GM18867 (cell line): ENCODE data around the gene POLDIP2.

ENCODE experiments used
- ATAC-seq: cut with Tn5 transposase; IDR thresholded peaks from one replicate; pipeline ENCODE4 v1.9.1; 2021; ENCODE audit warnings: mild to moderate bottlenecking, moderate library complexity; ENCODE audit not compliant: unreplicated experiment

Gene POLDIP2

GRCh38 chr17:28357061-28357900, at the start of gene POLDIP2:
Gene POLDIP2, minus strand, starts transcription at chr17:28357527. Its CDS starts 79 bp downstream, at chr17:28357448.
- peak; percentile 96 for ATAC-seq

GRCh38 chr17:28406473-28406814, 49.1 kb upstream of the POLDIP2 start:
- no peak for ATAC-seq

GRCh38 chr17:28405632-28406472, 48.5 kb upstream of the POLDIP2 start, which contains the start of gene SLC46A1:
Gene SLC46A1, minus strand, starts transcription at chr17:28406212. Its CDS starts 98 bp downstream, at chr17:28406114.
- peak; percentile 74 for ATAC-seq

GRCh38 chr17:28404812-28405570, 47.7 kb upstream of the POLDIP2 start:
- no peak for ATAC-seq

- ATAC-seq, result no peak
These were observed 47.1 kb upstream of the POLDIP2 start for GRCh38 chr17:28404461-28404811.

- ATAC-seq, result no peak
These were observed 46.7 kb upstream of the POLDIP2 start for GRCh38 chr17:28404007-28404406.

- no peak for ATAC-seq
These were observed 45.5 kb upstream of the POLDIP2 start for GRCh38 chr17:28402844-28403243.

GRCh38 chr17:28402224-28402630, 44.9 kb upstream of the POLDIP2 start:
- ATAC-seq, result no peak

GRCh38 chr17:28399808-28400207, 42.5 kb upstream of the POLDIP2 start:
- no peak for ATAC-seq

DNA sequence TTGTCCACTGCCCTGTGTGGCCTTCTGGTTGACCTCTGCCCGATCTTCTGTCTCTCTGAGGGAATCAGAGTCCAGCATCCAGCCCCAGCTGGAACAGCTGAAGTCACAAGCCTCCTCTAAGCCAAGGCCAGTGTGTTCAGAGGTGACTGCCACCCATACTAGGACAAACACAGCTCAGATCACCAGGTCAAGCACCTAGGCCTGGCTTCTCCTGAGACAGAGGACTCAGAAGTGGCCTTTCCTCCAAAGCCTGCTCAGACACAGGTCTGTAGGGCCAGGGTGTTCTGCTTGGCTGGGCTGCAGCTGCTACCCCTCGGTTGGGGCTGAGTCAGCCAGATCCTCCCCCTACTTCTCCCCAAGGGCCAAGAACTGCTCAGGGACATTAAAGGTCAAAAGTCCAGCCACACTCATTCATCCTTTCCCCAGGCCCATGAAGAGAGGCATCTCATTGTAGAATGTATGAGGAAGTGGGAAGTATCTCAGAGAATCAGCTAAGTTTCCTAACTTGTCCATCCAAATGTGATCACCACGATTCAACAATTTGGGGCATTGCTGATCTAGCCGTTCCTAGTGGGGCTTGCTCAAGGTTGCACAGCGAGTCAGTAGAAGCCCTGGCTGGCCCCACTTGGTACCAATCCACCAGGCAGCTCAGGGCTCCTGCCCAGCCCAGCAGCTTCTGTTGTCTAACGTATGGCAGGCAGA, 41.1 kb upstream of the POLDIP2 start:
- no peak for ATAC-seq

GRCh38 chr17:28397687-28398279, 40.5 kb upstream of the POLDIP2 start:
- ATAC-seq, result no peak

DNA sequence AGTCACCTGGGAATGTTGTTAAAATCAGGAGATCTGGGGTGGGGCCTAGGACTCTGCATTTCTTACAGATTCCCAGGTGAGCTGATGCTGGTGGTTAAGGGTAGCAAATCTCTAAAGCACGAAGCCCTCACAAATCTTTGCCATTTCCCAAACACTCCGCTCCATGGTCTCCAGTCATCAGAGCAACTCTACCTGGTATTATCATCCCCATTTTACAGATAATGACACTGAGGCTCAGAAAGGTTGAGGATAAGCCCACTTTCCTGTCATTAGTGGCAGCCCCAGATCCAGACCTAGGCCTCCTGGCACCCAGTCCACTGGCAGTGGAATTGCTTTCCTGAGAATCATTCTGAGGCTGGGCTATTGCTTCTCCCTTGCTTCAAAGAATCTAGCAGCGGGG, 39.9 kb upstream of the POLDIP2 start:
- no peak for ATAC-seq

DNA sequence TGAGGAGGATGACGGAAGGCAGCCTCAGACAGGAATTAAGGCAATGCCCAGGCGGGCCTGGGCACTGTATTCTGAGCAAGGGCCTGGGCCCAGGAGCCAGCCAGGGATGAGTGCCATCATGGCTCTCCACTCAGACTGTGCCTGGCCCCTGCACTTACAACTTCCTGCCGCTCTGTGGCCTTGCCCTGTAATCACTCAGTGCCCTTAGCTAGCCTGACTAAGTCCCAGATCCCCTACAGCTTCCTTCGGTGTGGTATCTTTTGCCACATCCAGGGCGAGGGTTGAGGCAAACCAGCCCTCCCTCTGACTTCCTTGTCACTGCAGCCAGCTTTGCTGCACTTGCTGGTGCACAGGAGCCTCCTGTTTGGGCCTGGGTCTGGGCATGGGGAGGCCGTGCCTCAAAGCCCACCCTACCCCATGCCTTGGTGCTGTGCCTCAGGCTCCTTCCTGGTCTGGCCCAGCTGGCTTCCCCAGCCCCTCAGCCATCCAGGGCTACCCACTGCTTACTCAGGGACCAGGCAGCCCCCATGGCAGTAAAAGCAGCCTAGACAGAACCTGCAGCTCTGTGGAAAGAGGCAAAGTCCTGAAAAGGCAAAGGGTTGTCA, 39.4 kb upstream of the POLDIP2 start:
- ATAC-seq, result no peak

- no peak for ATAC-seq
These were observed 38.6 kb upstream of the POLDIP2 start for GRCh38 chr17:28395968-28396367.

DNA sequence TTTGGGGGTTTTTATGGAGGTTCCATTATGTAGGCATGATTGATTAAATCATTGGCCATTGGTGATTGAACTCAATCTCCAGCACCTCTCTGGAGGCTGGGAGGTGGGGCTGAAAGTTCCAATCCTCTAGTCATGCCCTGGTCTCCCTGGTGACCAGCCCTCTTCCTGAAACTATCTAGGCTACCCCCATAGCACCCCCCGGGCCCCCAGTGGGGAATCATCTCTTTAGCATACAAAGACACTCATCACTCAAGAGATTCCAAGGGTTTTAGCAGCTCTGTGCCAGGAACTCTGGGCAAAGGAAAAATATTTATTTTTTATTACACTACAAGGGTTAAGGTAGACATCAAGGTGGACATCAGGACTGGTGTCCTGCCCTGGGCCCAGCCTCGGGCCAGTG, 38.1 kb upstream of the POLDIP2 start:
- ATAC-seq, result no peak

GRCh38 chr17:28394337-28395116, 37.2 kb upstream of the POLDIP2 start:
- no peak for ATAC-seq

DNA sequence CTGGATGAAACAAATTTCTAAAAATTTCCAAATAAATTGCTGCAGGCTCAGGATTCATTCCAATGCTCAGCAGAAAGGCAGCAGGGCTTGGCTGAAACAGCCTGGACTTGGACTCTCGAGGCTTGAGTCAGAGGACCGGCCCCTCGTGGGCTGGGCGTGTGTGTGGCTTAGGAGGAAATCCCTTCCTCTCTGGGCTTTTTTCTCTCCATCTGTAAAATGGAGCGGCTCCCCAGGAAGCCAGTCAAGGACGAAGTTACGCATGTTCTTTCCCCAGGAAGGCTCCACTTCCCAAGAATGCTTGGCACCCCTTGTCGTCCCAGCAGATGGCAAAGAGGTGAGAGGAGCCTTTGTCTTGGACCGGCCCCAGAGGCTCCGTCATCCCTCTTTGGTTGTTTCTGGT, 35.2 kb upstream of the POLDIP2 start:
- ATAC-seq, result no peak

- no peak for ATAC-seq
These were observed 34.1 kb upstream of the POLDIP2 start for GRCh38 chr17:28391401-28391800.

GRCh38 chr17:28390984-28391383, 33.7 kb upstream of the POLDIP2 start:
- no peak for ATAC-seq
